HEK293 (cell line): Measurements from ENCODE around the gene WRAP73.

Experiments used
- CTCF ChIA-PET: fragments of 350-600 bp; formaldehyde crosslinking; extraction: SDS; loops from one replicate; lab custom pipeline; 2021; ENCODE audit warnings: antibody characterized with exemption; lab: Yijun Ruan, JAX
- POLR2A ChIA-PET: fragments of 300-600 bp; formaldehyde crosslinking; extraction: SDS; loops from one replicate; lab custom pipeline; 2020; ENCODE audit warnings: antibody characterized with exemption, inconsistent platforms; lab: Yijun Ruan, JAX
- H3K27ac ChIP-seq: fragments of 200-500 bp; sonication (Bioruptor generic); 2 replicates; pipeline ENCODE4 v1.5.1; 2014; ENCODE audit warnings: low read depth, low read length, control low read depth, inconsistent platforms; ENCODE audit errors: extremely low read depth
- H3K36me3 ChIP-seq, 2 experiments: fragments of 200-500 bp in 1 of 2; sonication (Bioruptor generic) in 1 of 2; 1 replicate in 1 of 2; 2 replicates in 1 of 2; pipeline ENCODE4 v1.5.1; 2014 to 2017; ENCODE audit warnings: inconsistent platforms in 2 of 2, low read length in 2 of 2; ENCODE audit not compliant: control insufficient read depth in 2 of 2, insufficient read depth in 1 of 2
- H3K4me1 ChIP-seq: fragments of 200-500 bp; sonication (Bioruptor generic); 2 replicates; pipeline ENCODE4 v1.5.1; 2014; ENCODE audit warnings: mild to moderate bottlenecking, low read length, inconsistent platforms; ENCODE audit not compliant: control insufficient read depth, insufficient read depth
- H3K4me3 ChIP-seq: 2 replicates; pipeline ENCODE4 v1.5.1; 2011; ENCODE audit warnings: low read depth, mild to moderate bottlenecking, control low read depth, low read length, moderate library complexity
- H3K9me3 ChIP-seq: fragments of 200-500 bp; sonication (Bioruptor generic); 2 replicates; pipeline ENCODE4 v1.5.1; 2014; ENCODE audit warnings: low read depth, low read length, inconsistent platforms; ENCODE audit not compliant: control insufficient read depth, insufficient read depth
- ATF2 ChIP-seq: fragments of 450-650 bp; formaldehyde crosslinking; IDR thresholded peaks from 2 replicates; pipeline ENCODE4 v1.5.1; 2016; ENCODE audit warnings: missing biosample characterization, missing genetic modification characterization, low read depth
- GLI2 ChIP-seq: fragments of 450-650 bp; formaldehyde crosslinking; IDR thresholded peaks from 2 replicates; pipeline ENCODE4; 2017; ENCODE audit warnings: missing biosample characterization, missing genetic modification characterization, low read depth, borderline replicate concordance
- GLIS2 ChIP-seq: fragments of 450-650 bp; formaldehyde crosslinking; IDR thresholded peaks from 2 replicates; pipeline ENCODE4 v1.5.1; 2016; ENCODE audit warnings: missing biosample characterization, missing genetic modification characterization
- HOXA7 ChIP-seq: sonication (generic); formaldehyde crosslinking; IDR thresholded peaks from 2 replicates; pipeline ENCODE4 v1.8.1; 2022; ENCODE audit warnings: missing genetic modification reagents, borderline replicate concordance
- KLF8 ChIP-seq: fragments of 450-650 bp; formaldehyde crosslinking; IDR thresholded peaks from 2 replicates; pipeline ENCODE4 v1.5.1; 2016; ENCODE audit warnings: missing biosample characterization, missing genetic modification characterization
- PATZ1 ChIP-seq: fragments of 450-650 bp; formaldehyde crosslinking; IDR thresholded peaks from 2 replicates; pipeline ENCODE4 v1.5.1; 2016; ENCODE audit warnings: missing biosample characterization, missing genetic modification characterization
- REPIN1 ChIP-seq: fragments of 450-650 bp; formaldehyde crosslinking; IDR thresholded peaks from 2 replicates; pipeline ENCODE4 v1.5.1; 2017; ENCODE audit warnings: missing biosample characterization, missing genetic modification characterization, low read depth
- SETDB1 ChIP-seq: IDR thresholded peaks from one replicate; pipeline ENCODE4 v1.6.1; 2017; ENCODE audit warnings: mild to moderate bottlenecking, low read length, moderate library complexity, mixed read lengths; ENCODE audit not compliant: insufficient read length
- SP7 ChIP-seq: fragments of 450-650 bp; formaldehyde crosslinking; IDR thresholded peaks from 2 replicates; pipeline ENCODE4 v1.5.1; 2016; ENCODE audit warnings: missing biosample characterization, missing genetic modification characterization
- TRIM28 ChIP-seq: IDR thresholded peaks from 2 replicates; pipeline ENCODE4 v1.6.1; 2011; ENCODE audit warnings: low read length, control low read depth, borderline replicate concordance
- ZBTB17 ChIP-seq: fragments of 450-650 bp; formaldehyde crosslinking; IDR thresholded peaks from 2 replicates; pipeline ENCODE4 v1.5.1; 2016; ENCODE audit warnings: missing biosample characterization, missing genetic modification characterization
- ZIC2 ChIP-seq: fragments of 450-650 bp; formaldehyde crosslinking; IDR thresholded peaks from 2 replicates; pipeline ENCODE4 v1.5.1; 2016; ENCODE audit warnings: missing biosample characterization, missing genetic modification characterization
- ZNF175 ChIP-seq: fragments of 450-650 bp; formaldehyde crosslinking; IDR thresholded peaks from 2 replicates; pipeline ENCODE4 v1.5.1; 2016; ENCODE audit warnings: missing biosample characterization, missing genetic modification characterization
- ZNF18 ChIP-seq: fragments of 450-650 bp; formaldehyde crosslinking; IDR thresholded peaks from 2 replicates; pipeline ENCODE4 v1.5.1; 2016; ENCODE audit warnings: missing biosample characterization, missing genetic modification characterization
- ZNF266 ChIP-seq: fragments of 450-650 bp; formaldehyde crosslinking; IDR thresholded peaks from 2 replicates; pipeline ENCODE4 v1.5.1; 2016; ENCODE audit warnings: missing biosample characterization, missing genetic modification characterization, low read depth
- ZNF302 ChIP-seq: fragments of 450-650 bp; formaldehyde crosslinking; IDR thresholded peaks from 2 replicates; pipeline ENCODE4 v1.5.1; 2016; ENCODE audit warnings: missing biosample characterization, missing genetic modification characterization, low read depth
- ZNF544 ChIP-seq: fragments of 450-650 bp; formaldehyde crosslinking; IDR thresholded peaks from 2 replicates; pipeline ENCODE4 v1.5.0; 2017; ENCODE audit warnings: missing biosample characterization, missing genetic modification characterization
- ZNF624 ChIP-seq: fragments of 450-650 bp; formaldehyde crosslinking; IDR thresholded peaks from 2 replicates; pipeline ENCODE4 v1.5.1; 2017; ENCODE audit warnings: missing biosample characterization, missing genetic modification characterization
- ZNF670 ChIP-seq: fragments of 450-650 bp; formaldehyde crosslinking; IDR thresholded peaks from 2 replicates; pipeline ENCODE4 v1.5.1; 2016; ENCODE audit warnings: missing biosample characterization, missing genetic modification characterization, low read depth
- TF ChIP-seq, protein P1 (sequence below): fragments of 450-650 bp; IDR thresholded peaks from 2 replicates; pipeline ENCODE4 v1.5.1; 2018; ENCODE audit warnings: missing biosample characterization, missing genetic modification characterization
- TF ChIP-seq, protein P2 (sequence below): fragments of 450-650 bp; formaldehyde crosslinking; IDR thresholded peaks from 2 replicates; pipeline ENCODE4 v1.5.1; 2016; ENCODE audit warnings: missing biosample characterization, missing genetic modification characterization

The WRAP73 gene

DNA sequence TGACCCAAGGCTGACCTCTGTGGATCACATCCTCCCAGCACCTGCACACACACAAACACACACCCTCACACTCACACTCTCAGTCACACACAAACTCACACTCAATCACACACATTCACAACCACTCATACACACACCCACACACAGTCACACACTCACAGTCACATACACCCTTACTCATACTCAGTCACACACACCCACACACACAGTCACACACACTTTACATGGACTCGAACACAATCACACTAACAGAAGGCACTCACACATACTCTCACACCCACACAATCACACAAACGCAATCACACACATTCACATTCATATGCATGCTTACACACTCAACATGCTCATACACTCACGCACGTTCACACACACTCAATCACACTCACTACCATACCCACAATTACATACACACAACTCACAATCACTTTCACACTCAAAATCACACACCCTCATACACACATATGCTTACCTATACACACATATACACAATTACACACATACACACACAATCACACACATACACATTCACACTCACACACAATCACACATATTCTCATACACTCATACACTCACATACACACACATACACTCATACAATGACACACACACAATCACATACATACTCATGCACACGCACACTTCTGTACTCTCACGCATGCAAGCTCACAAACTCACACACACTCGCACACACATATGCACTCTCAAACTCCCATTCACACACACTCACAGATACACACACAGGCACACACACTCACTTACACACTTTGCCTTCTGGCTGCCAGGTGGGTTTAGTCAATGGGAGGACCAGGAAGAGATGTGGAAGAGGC lies 44.7 kb downstream of the WRAP73 start (continued):
- TF ChIP-seq ZNF18 (tag by site-specific recombination) (peak; percentile 71; the same call in 1 of the 2 replicates), PATZ1 (tag by site-specific recombination) (peak; percentile 26; the same call in 1 of the 2 replicates), ZIC2 (0 out of 2 replicates have a peak, but pooled peaks have one; percentile 11), ZNF175 (tag by site-specific recombination) (peak; percentile 53; the same call in 1 of the 2 replicates)
- TF ChIP-seq, protein P1, sequence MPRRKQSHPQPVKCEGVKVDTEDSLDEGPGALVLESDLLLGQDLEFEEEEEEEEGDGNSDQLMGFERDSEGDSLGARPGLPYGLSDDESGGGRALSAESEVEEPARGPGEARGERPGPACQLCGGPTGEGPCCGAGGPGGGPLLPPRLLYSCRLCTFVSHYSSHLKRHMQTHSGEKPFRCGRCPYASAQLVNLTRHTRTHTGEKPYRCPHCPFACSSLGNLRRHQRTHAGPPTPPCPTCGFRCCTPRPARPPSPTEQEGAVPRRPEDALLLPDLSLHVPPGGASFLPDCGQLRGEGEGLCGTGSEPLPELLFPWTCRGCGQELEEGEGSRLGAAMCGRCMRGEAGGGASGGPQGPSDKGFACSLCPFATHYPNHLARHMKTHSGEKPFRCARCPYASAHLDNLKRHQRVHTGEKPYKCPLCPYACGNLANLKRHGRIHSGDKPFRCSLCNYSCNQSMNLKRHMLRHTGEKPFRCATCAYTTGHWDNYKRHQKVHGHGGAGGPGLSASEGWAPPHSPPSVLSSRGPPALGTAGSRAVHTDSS, result no peak

GRCh38 chr1:3604468-3604974 lies 45.4 kb downstream of the WRAP73 start:
- TF ChIP-seq GLIS2 (tag by site-specific recombination), result 0 out of 2 replicates have a peak, but pooled peaks have one; percentile 21
- no peak for TF ChIP-seq ZNF624 (tag by site-specific recombination)
- TF ChIP-seq ZNF544 (tag by site-specific recombination), result no peak
- TF ChIP-seq REPIN1 (tag by site-specific recombination), result no peak
- TF ChIP-seq SP7 (tag by site-specific recombination), result no peak
- TF ChIP-seq KLF8 (tag by site-specific recombination), result no peak; the same call in 1 of the 2 replicates
- no peak for TF ChIP-seq ZNF302 (tag by site-specific recombination)
- no peak for TF ChIP-seq ZBTB17 (tag by site-specific recombination)
- TF ChIP-seq, protein P2, sequence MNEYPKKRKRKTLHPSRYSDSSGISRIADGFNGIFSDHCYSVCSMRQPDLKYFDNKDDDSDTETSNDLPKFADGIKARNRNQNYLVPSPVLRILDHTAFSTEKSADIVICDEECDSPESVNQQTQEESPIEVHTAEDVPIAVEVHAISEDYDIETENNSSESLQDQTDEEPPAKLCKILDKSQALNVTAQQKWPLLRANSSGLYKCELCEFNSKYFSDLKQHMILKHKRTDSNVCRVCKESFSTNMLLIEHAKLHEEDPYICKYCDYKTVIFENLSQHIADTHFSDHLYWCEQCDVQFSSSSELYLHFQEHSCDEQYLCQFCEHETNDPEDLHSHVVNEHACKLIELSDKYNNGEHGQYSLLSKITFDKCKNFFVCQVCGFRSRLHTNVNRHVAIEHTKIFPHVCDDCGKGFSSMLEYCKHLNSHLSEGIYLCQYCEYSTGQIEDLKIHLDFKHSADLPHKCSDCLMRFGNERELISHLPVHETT (tag by site-specific recombination), result no peak
- peak; percentile 49 for TF ChIP-seq SETDB1
- TF ChIP-seq ATF2 (tag by site-specific recombination), result peak; percentile 38; the same call in 1 of the 2 replicates
- TF ChIP-seq TRIM28, result peak; percentile 74; the same call in 1 of the 2 replicates
- TF ChIP-seq HOXA7 (CRISPR knock-in tag), result no peak
- TF ChIP-seq GLI2 (tag by site-specific recombination), result no peak
- TF ChIP-seq ZNF266 (tag by site-specific recombination), result no peak
- no peak for TF ChIP-seq ZNF670 (tag by site-specific recombination)
- ChIA-PET POLR2A (no interaction called here), CTCF (interaction anchor here (1.2 kb wide), 1 partner anchor 11 kb away, joined by 3 read pairs; no protein-coding TSS in a partner anchor)
- no peak overlapping the region for H3K4me3 ChIP-seq
- H3K27ac ChIP-seq, result no peak overlapping the region
- no peaks in the 10 kb centered on the region for H3K36me3 ChIP-seq
- H3K9me3 ChIP-seq, result no peaks in the 10 kb centered on the region
- H3K4me1 ChIP-seq, result no peaks in the 10 kb centered on the region
